Neuron (in vitro differentiated cells): ENCODE results near the gene PLOD1.

Experiments
- H2AFZ ChIP-seq: one replicate; pipeline ENCODE4 v1.6.1; 2013; ENCODE audit warnings: low read depth, mild to moderate bottlenecking, inconsistent platforms, low read length, moderate library complexity
- H3K27me3 ChIP-seq: one replicate; pipeline ENCODE4 v1.6.1; 2013; ENCODE audit warnings: low read length; ENCODE audit not compliant: insufficient read depth
- H3K36me3 ChIP-seq: one replicate; pipeline ENCODE4 v1.6.1; 2013; ENCODE audit warnings: low read length; ENCODE audit not compliant: insufficient read depth
- H3K4me1 ChIP-seq: one replicate; pipeline ENCODE4 v1.6.1; 2013; ENCODE audit warnings: low read length; ENCODE audit not compliant: insufficient read depth
- H3K4me3 ChIP-seq: 2 replicates; pipeline ENCODE4 v1.5.1; 2013; ENCODE audit warnings: mild to moderate bottlenecking, low read length, moderate library complexity
- H3K9me3 ChIP-seq: one replicate; pipeline ENCODE4 v1.6.1; 2013; ENCODE audit warnings: low read length

PLOD1 gene

DNA sequence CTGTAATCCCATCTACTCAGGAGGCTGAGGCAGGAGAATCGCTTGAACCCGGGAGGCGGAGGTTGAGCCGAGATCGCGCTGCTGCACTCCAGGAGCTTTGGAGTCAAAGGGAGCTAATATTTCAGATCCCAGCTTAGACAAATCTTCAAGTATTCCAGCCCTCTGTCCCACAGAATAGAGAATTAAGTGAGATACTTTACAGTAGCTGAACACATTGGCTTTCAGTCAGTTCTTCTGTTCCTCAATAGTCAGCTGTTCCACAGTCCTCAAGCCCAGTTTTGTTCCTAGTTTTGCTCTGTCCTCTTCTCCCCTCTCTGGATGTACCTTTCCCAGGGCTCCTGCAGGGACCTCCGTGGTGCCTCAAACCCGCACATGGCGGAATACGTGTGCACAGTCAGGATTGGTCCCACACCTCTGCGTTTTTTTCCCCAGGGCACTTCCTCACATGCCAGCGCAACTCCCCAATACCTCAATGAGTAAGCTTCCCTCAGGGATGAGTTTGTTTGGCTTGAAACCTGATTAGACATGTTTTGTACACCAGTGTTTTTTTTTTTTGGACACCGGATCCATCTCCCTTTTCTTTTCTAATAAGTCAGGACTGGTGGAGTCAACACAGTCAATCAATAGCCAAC is 47.0 kb downstream of the PLOD1 start:
- Histone ChIP-seq H3K9me3 (no peaks in the 10 kb centered on the region), H3K4me3 (peak overlapping the region; percentile 93), H3K27me3 (no peaks in the 10 kb centered on the region), H2AFZ (no peak overlapping the region), H3K4me1 (peaks cover 22% of the 10 kb centered on the region), H3K36me3 (peaks cover 39% of the 10 kb centered on the region)

DNA sequence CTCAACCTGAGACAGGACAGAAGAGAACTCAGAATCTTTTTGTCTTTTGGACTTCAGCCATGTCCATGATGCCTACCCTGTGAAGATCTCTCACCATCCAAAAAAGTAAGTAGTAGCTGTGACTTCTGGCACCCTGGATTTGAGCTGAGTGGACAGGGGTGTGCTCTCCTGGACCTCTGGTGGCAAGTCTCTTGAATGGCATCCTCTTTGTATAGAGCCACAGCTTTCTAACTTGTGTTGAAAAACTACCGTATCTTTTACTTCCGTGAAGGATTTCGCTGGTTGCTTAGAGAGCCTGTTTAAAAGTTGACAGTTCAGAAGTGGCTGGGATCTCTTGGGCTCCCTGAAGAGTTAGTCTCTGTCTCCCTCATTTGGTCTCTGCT is 47.5 kb downstream of the PLOD1 start:
- H3K36me3 ChIP-seq: peaks cover 39% of the 10 kb centered on the region
- peaks cover 22% of the 10 kb centered on the region for H3K4me1 ChIP-seq
- no peaks in the 10 kb centered on the region for H3K9me3 ChIP-seq
- H3K27me3 ChIP-seq: no peaks in the 10 kb centered on the region
- H3K4me3 ChIP-seq: no peak overlapping the region
- H2AFZ ChIP-seq: no peak overlapping the region

DNA sequence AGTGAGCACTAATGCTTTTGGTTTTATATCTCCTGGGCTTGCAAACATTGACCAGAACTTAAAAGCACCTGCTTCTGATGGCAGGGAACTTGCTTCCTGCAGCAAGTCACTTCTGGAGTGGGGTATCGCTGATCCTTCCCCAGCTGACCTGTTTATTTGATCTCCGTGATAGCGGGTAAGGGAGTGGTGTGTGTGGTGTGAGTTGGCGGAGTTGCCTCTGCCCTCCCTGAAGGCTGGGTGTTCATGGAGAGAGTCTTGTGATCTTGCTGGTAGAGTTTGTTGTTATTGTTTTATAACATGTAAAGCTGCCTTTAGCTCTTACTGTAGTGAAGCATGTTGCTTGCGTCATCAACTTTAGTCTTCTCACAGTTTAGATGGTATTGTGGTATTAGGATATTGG is 49.6 kb downstream of the PLOD1 start:
- H3K4me3 ChIP-seq: no peak overlapping the region
- H3K27me3 ChIP-seq: no peaks in the 10 kb centered on the region
- peaks cover 46% of the 10 kb centered on the region for H3K36me3 ChIP-seq

DNA sequence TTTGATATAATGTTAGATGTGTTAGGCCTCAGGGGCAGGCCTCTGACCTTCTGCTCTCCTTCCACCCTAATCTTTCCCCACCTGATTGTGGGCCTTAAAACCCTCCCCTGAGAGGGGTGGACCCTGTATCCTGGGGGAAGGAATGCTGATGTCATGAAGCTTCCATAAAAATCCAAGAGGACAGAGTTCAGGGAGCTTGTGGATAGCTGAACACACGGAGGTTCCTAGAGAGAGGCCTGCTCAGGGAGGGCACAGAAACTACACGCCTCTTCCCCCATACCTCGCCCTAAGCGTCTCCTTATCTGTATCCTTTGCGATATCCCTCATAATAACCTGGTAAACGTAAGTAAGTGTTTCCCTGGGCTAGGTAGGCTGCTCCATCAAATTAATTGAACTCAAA is 50.1 kb downstream of the PLOD1 start:
- peaks cover 51% of the 10 kb centered on the region for H3K36me3 ChIP-seq
- H2AFZ ChIP-seq: no peak overlapping the region
- H3K4me3 ChIP-seq: no peak overlapping the region
- peaks cover 14% of the 10 kb centered on the region for H3K4me1 ChIP-seq
- H3K27me3 ChIP-seq: no peaks in the 10 kb centered on the region
- no peaks in the 10 kb centered on the region for H3K9me3 ChIP-seq

More for the DNA sequence above, 49.6 kb downstream of the PLOD1 start:
- Histone ChIP-seq H2AFZ (no peak overlapping the region), H3K4me1 (peaks cover 19% of the 10 kb centered on the region), H3K9me3 (no peaks in the 10 kb centered on the region)

DNA sequence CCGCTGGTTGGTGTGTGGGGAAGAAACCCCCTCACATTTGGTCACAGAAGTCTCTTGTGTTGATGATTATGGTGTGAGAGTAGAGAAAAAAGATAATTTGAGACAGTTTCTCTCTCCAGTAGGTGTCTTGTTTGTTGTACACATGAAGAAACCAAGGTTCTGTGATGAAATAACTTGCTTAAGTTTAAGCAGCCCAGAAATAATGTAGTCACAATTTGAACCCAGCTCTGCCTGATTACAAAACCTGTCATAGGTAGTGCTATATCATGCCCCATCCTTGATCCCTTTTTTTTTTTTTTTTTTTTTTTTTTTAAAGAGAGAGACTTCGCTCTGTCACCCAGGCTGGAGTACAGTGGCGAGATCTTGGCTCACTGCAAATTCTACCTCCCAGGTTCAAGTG is 50.7 kb downstream of the PLOD1 start:
- H3K4me1 ChIP-seq: peaks cover 12% of the 10 kb centered on the region
- no peak overlapping the region for H2AFZ ChIP-seq
- no peaks in the 10 kb centered on the region for H3K9me3 ChIP-seq
- H3K4me3 ChIP-seq: no peak overlapping the region
- H3K27me3 ChIP-seq: no peaks in the 10 kb centered on the region
- H3K36me3 ChIP-seq: peaks cover 57% of the 10 kb centered on the region

DNA sequence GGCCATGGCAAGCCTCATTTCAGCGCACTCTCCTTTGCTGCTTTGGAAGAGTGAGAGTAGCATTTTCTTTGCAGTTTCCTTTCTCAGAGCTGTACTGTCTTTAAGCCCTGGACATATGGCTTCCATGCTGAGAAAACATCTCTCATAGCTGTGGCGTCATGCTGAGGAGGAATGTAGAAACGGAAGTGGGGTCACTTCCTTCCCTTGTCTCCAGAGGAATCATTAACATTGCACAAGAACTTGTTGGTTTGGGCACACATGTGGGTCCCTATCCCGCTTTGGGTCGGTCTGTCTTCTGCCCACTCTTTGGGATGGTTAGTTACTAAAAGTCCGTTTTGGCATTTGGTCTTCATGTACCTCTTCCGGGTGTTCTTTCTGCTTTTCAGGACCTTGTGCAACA is 51.3 kb downstream of the PLOD1 start:
- Histone ChIP-seq H3K9me3 (no peaks in the 10 kb centered on the region), H3K4me3 (no peak overlapping the region), H3K27me3 (no peaks in the 10 kb centered on the region), H2AFZ (no peak overlapping the region), H3K4me1 (peaks cover 9% of the 10 kb centered on the region), H3K36me3 (peaks cover 63% of the 10 kb centered on the region)

DNA sequence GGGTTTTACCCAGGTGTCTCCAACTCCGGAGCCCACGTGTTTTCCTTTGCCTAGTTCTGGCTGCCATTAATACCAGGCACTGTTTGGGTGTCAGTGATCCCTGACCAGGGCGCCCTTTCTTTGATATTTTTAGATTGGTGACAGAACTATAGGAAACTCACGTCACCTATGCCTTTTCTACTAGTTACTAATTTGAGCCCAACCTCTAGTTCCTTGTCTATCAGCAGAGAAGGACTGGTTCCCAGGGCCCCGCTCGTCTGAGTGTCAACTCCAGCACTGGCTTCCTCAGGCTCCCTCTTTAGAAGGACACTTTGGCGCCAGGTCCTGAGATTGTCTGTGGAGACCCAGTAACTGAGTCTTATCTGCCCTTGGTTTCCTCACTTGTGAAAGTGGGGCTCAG is 55.2 kb downstream of the PLOD1 start:
- Histone ChIP-seq H3K4me3 (no peak overlapping the region), H3K9me3 (no peaks in the 10 kb centered on the region), H3K36me3 (peaks cover 58% of the 10 kb centered on the region), H3K4me1 (no peaks in the 10 kb centered on the region), H2AFZ (no peak overlapping the region), H3K27me3 (no peaks in the 10 kb centered on the region)

DNA sequence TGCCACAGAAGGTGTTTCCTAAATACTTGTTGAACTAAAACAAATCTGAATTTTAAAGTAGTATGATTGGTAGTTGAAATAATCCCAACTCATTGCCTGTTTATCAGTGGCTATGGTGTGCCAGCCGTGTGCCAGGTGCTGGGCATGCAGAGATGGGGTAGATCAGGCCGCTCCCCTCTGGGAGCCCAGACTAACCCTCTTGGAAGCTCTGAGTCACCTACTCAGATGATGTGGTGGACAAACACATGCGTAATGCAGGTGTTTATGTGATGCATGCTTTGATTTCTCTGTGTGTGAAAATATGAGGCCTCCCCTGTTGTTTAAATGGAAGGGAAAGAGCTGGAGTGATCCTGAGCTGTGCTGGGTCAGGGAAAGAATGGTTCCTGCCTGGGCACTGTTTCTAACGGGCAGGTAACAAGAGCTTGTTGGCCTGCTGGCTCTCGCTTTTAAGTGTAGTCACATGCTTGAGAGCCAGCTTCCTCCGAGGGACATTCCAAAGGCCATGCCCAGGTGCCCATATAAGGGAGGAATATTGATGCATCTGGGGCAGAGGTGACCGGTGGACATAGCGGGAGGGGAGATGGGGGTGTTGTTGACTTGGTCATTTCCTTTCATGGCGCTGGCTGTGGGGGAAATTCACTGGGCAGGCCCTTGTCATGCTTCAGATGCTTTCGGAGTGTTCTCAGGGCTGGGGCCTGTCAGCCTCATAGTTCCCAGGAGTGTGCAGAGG is 56.0 kb downstream of the PLOD1 start:
- H3K4me3 ChIP-seq: no peak overlapping the region
- no peaks in the 10 kb centered on the region for H3K27me3 ChIP-seq
- H2AFZ ChIP-seq: no peak overlapping the region
- H3K9me3 ChIP-seq: no peaks in the 10 kb centered on the region
- no peaks in the 10 kb centered on the region for H3K4me1 ChIP-seq
- peaks cover 58% of the 10 kb centered on the region for H3K36me3 ChIP-seq

DNA sequence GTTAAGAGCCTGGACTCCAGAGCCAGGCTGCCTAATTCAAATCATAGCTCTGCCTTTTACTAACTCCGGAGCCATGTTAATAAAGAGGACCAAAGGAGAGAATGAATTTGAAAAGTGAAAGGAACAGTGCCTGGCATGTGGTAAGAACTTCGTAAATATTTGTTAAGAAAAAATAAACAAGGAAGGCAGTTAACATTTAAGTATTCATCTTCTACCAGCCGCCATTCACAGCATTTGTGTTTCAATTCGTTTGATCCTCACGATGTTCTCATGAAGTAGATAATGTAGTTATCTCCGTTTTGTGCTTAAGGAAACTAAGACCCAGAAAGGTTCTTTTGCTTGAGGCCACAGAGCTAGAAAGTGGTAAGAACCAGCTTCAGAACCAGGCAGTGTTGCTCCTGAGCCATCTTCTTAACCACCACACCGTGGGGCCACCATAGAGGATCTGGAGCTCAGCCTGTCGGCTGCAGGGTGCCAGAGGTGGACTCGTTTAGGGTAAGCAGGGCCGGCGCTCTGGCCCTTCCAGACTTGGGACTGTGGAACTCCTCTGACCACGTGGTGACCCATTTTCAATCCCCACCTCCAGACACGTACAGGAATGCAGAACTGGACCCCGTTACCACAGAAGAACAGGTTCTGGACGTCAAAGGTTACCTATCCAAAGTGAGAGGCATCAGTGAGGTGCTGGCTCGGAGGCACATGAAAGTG is 57.6 kb downstream of the PLOD1 start:
- Histone ChIP-seq H3K4me3 (no peak overlapping the region), H3K4me1 (no peaks in the 10 kb centered on the region), H2AFZ (no peak overlapping the region), H3K9me3 (no peaks in the 10 kb centered on the region), H3K27me3 (no peaks in the 10 kb centered on the region), H3K36me3 (peaks cover 65% of the 10 kb centered on the region)

DNA sequence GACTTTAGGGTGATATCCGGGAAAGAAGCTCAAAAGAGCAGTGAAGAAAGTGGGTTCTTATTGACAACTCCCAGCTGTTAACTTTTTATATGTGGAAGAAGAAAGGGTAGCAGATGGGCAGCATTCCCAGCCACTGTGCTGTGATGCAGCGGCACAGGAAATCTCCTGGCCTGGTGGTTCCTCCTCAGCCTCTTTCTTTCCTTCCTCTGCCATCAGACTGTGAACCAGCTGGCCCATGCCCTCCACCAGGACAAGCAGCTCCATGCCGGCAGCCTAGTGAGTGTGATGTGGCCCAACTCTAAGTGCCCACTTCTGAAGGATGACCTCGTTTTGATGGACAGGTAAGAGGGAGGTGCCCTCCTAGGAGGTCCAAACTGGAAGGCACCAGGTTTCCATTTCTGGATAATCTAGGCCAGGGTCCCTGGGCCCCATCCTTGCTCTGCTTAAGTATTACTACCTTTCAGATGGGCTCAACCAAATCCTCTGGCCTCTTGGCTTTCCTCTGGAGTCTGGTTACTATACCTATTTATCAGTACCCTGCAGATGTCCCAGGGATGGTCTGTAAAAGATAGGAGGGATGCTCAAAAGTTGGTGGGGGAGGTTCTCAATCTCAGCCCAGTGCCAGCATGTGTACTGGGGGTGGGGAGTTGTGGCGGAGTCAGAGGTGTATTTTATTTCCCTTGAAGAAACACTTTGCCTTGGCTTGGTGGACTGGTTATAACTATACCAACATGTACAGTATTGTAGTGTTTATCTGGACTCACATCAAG is 62.7 kb downstream of the PLOD1 start:
- H3K36me3 ChIP-seq: peaks cover 65% of the 10 kb centered on the region
- no peaks in the 10 kb centered on the region for H3K27me3 ChIP-seq
- H3K4me3 ChIP-seq: no peak overlapping the region
- H3K9me3 ChIP-seq: no peaks in the 10 kb centered on the region
- no peaks in the 10 kb centered on the region for H3K4me1 ChIP-seq
- H2AFZ ChIP-seq: no peak overlapping the region

DNA sequence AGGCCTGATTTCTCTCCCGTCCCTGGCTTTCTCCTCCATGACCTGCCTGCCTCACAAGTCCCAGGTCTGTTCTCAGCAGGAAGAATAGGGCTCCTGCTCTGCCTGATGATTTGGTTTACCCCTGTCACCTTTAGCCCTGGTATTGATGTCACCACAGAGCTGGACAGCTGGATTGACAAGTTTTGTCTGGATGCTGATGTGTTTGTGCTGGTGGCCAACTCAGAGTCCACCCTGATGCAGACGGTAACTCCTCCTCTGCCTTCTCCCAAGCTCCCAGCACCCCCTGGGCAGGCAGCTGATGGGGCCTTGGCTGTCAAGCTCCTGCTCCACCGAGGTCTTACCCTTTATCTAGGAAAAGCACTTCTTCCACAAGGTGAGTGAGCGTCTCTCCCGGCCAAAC is 64.1 kb downstream of the PLOD1 start:
- Histone ChIP-seq H3K4me3 (no peak overlapping the region), H3K27me3 (no peaks in the 10 kb centered on the region), H3K9me3 (no peaks in the 10 kb centered on the region), H3K4me1 (no peaks in the 10 kb centered on the region), H2AFZ (no peak overlapping the region), H3K36me3 (peaks cover 68% of the 10 kb centered on the region)

DNA sequence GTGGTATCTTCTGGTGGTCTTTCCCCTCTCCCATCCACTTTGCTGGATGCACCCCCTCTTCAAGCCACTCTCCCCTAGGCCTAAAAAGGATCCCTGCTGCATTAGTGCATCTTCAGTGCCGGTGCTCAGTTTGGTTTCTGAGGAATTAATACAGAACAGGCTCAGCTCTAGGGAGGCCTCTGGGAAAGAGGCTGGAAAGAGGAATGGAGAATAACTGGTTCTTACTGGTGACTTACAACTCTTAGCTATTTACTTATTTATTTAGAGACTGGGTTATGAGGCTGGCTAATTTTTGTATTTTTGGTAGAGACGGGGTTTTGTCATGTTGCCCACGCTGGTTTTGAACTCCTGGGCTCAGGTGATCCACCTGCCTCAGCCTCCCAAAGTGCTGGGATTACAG is 64.7 kb downstream of the PLOD1 start:
- Histone ChIP-seq H3K27me3 (no peaks in the 10 kb centered on the region), H3K4me1 (no peaks in the 10 kb centered on the region), H2AFZ (no peak overlapping the region), H3K36me3 (peaks cover 69% of the 10 kb centered on the region), H3K9me3 (no peaks in the 10 kb centered on the region), H3K4me3 (no peak overlapping the region)
